Stimulated activated CD8-positive, alpha-beta memory T cell treated with anti-CD3 and anti-CD28 coated beads, Interleukin-2, amount 100 ng/mL, for 48 hours (primary cell): ENCODE results near the gene NCBP2.

Source experiments
- DNase-seq, 2 donors: peaks; one replicate each; pipeline ENCODE4 v3.0.0-alpha.2; 2020; ENCODE audit warnings: low read depth in 2 of 2

Gene NCBP2

GRCh38 chr3:196942226-196942914, at the start of gene NCBP2:
Gene NCBP2 (minus strand): TSS chr3:196942528. CDS start chr3:196942503, 25 bp downstream.
- DNase-seq, result peak; percentile 100

DNA sequence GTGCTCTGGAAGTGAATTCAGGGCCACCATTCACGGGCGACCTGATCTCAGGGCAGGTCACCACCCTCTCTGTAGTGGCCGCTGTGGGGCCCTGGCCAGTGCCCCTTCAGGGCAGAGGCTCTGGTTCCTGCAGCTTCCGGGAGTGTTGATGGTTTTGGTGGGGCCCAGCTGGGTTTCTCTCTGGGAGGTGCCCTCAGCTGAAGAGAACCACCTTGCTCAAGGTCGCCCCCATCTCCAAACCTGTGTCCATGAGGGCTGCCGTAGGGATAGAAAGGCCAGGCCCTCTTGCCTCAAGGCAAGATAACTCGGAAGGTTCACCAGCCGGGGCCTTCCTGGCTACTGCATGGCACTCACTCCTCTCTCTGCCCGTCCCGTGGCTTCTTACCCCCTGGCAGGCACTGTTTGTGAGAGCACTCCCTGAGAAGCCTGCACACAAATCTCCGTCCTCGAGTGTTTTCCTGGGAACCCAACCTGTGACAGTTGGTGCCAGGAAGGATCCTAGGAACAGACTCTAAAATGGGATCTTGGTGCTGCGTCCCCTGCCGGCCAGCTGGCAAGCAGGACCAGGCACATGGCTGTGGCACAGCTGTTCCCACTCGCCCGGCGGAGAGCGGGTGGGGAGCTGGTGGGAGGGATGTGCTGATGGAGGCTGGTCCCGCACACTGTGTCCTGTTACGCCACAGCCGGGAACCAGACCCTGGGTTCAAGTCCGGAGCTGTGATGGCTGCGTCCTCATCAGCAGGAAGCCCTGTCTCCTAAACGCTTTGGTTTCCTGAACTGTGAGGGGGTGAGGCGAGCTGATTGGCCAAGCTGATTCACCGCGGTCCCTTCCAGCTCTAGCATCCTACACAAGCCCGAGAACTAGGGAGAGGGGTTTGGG, 49.5 kb upstream of the NCBP2 start:
- no peak for DNase-seq

DNA sequence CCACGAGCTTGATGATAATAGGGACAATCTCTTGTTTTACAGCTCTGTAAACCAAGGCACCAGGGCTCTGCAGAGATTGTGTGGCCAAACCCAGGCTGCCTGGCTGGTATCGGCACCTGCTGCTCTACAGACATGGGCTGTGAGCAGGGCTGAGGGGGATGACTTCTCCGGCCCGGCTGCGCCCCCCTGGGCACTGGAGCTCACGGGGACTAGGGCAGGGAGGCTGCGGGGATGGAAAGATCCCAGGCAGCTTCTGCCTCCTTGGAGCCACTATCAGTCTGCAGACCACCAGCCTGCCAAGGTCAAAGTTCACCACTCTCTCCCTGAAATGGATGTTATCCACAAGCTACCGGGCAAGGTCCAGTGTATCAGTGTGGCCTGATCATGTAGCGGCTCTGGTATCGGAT, 48.3 kb upstream of the NCBP2 start:
- DNase-seq, result no peak

DNA sequence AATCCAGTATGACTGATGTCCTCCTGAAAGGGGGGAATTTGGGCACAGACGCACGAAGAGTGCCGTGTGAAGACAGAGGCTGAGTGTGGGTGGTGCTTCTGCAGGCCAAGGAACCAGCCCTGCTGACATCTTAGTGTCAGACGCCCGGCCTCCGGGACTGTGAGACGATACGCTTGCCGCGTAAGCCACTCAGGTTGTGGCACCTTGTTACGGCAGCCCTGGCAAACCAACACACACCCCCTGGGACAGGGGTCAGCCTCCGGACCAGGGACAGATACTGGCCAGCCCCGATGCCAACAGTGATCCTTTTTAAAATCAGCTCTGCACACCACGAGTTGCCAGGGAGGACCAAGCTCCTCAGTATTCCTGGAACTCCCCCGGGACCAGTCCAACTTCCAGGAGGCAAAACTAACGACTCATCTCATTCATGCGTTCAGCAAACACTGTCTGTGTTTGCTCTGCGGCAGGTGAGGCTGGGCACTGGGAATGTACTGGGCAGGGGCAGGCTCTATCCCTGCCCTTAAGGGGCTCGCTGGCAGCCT, 47.5 kb upstream of the NCBP2 start:
- no peak for DNase-seq

GRCh38 chr3:196988241-196989029, 46.1 kb upstream of the NCBP2 start:
- DNase-seq, result no peak

- no peak for DNase-seq
These were observed 44.7 kb upstream of the NCBP2 start for GRCh38 chr3:196987022-196987421.

GRCh38 chr3:196985954-196986885, 43.9 kb upstream of the NCBP2 start:
- DNase-seq, result no peak

- DNase-seq, result no peak
These were observed 43.0 kb upstream of the NCBP2 start for GRCh38 chr3:196985298-196985697.

GRCh38 chr3:196983186-196983585, 40.9 kb upstream of the NCBP2 start:
- DNase-seq, result no peak

GRCh38 chr3:196981657-196982056, 39.3 kb upstream of the NCBP2 start:
- DNase-seq, result no peak

DNA sequence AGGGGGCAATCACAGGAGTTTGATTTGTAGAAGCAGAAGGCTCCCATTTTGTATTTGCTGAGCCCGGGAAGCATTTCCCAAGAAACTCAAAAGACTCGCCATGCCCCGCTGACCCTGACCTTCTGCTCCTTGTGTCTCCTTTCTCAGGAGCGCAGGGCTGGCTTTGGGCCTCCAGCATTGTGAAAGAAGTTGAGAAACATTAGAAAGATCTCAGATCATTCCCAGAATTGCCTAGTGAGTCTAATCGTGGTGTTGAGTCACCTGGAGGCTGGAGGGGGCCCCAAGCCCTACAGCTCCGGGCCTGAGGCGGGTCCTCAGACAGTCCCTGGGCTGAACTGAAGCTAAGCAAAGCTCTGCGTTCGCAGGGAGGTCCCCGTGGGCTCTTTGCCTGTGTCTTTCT, 37.2 kb upstream of the NCBP2 start:
- no peak for DNase-seq

DNA sequence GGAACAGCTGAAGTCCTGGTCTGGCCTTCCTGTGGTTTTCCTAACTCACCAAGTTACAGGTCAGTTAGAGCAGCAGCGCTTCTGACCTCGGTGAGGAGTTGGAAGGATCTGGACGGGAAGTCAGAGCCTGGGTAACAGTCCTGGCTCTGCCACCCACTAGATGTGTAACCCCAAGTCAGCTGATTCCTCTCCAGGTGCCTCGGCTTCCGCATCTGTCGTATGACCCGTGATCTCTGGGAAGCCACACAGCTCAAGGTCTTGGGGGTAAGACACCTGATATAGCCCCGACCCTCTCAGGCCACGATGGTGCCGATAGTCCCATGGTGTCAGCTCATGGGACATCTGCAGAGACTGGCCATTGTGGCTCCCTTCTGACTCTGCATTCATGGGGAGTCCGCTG, 34.6 kb upstream of the NCBP2 start:
- DNase-seq, result no peak

DNA sequence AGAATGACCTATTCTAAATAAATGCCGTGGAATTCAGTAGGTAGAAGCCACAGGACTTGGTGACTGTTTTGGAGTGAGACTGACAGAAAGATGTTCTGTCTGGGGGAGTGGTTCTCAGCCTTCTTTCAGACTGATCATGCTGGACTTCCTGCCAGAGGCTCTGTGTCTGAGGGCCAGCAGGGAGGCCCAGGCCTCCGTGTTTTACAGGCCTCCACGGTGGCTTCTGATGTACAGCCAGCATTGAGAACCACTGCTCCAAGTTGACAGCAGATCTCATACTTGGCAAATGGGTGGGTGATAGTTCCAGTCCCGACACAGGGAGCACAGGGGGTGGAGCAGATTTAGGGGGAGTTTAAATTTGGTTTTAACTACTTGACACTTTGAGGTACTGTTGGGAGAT, 33.0 kb upstream of the NCBP2 start:
- DNase-seq, result no peak

- no peak for DNase-seq
These were observed 32.3 kb upstream of the NCBP2 start for GRCh38 chr3:196974661-196975060.

- DNase-seq, result no peak
These were observed 28.9 kb upstream of the NCBP2 start for GRCh38 chr3:196971094-196971698.

DNA sequence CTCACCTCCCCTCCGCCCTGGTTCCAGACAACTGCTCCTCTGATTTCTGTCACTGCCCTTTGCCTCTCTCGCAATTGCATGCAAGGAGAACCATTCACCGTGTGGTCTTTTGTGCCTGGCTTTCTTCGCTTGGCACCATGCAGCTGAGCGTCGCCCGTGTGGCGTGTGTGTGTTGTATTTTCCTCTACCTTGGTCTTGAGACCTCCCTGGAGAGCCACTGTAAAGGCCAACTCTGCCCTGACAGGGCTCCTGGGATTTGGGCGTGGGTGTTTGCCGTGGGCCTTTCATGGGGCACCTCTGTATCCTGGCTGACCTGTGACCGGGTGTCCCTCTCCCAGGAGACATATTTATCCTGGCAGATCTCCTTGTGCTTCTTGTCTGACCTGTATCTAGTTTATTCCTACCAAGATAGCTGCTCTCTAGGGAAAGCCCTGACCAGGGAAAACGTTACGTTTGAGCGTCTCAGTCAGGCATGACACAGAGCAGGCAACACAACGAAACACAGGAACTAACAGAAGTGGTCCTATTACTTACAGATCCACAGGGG, 28.3 kb upstream of the NCBP2 start:
- no peak for DNase-seq

DNA sequence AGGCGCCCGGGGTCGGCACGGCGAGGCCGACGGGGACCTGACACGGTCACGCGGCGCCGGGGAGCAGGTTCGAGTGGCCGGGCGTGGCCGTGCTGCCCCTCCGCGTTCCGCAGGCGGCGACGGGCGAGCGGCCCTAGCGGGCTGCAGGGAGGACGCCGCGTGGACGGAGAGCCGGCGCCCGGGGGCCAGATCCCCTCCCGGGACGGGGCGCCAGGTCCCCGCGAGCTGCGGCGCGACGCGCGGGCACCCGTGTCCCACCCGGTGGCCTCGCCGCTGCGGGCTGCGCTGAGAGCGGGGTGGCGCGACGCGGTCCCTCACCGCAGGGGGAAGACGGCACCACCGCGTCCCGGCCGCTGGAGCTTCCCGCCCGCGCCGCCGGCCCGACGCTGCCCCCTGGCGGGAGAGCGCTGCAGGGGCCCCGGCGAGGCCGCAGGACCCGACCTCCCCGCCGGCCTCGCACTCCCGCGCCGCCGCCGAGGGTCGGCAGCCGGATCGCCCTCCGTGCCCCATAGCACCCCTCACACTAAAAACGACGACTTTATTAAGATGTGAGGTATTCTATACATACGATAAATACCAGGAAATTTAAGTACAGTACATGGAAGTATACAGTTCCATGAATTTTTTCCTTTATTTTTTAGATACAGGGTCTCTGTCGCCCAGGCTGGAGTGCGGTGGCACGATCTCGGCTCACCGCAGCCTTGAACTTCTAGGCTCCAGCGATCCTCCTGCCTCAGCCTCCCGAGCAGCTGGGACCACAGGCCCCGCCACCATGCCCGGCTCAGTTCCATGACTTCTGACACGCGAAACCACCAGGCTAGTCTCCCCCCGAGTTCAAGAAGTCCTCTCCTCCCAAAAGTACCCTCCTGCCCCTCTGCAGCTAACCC, 27.6 kb upstream of the NCBP2 start:
- peak; percentile 56 to 68 for DNase-seq

GRCh38 chr3:196969134-196969659, 26.9 kb upstream of the NCBP2 start:
- peak; percentile 32 to 35 for DNase-seq
